Urothelium cell line (cell line): Measurements from ENCODE around the gene TBC1D22A.

ENCODE experiments used
- DNase-seq: peaks from one replicate; pipeline ENCODE4 v3.0.0; 2011; ENCODE audit warnings: low spot score, mixed read lengths
- FAIRE-seq: peaks from 2 replicates; lab custom pipeline; 2011; peaks lifted over from hg19 to GRCh38; lab: Jason Lieb, UNC

The TBC1D22A gene

GRCh38 chr22:46900549-46900948 lies 138.1 kb downstream of the TBC1D22A start:
- FAIRE-seq (no peak), DNase-seq (no peak)

GRCh38 chr22:46902436-46902835 lies 140.0 kb downstream of the TBC1D22A start:
- no peak for FAIRE-seq
- no peak for DNase-seq

GRCh38 chr22:46902998-46903916 lies 140.8 kb downstream of the TBC1D22A start:
- DNase-seq: no peak
- no peak for FAIRE-seq

GRCh38 chr22:46905415-46905814 lies 143.0 kb downstream of the TBC1D22A start:
- DNase-seq: no peak
- no peak for FAIRE-seq

GRCh38 chr22:46905834-46906233 lies 143.4 kb downstream of the TBC1D22A start:
- no peak for DNase-seq
- FAIRE-seq: no peak

GRCh38 chr22:46906326-46907045 lies 144.0 kb downstream of the TBC1D22A start:
- FAIRE-seq (no peak), DNase-seq (no peak)

GRCh38 chr22:46907241-46908215 lies 145.1 kb downstream of the TBC1D22A start:
- no peak for FAIRE-seq
- no peak for DNase-seq

GRCh38 chr22:46908641-46909107 lies 146.2 kb downstream of the TBC1D22A start:
- no peak for DNase-seq
- FAIRE-seq: no peak

GRCh38 chr22:46909237-46910030 lies 147.0 kb downstream of the TBC1D22A start:
- FAIRE-seq (peak; percentile 72), DNase-seq (no peak)

GRCh38 chr22:46910624-46911023 lies 148.2 kb downstream of the TBC1D22A start:
- DNase-seq (no peak), FAIRE-seq (no peak)

GRCh38 chr22:46911346-46911745 lies 148.9 kb downstream of the TBC1D22A start:
- no peak for DNase-seq

GRCh38 chr22:46913351-46913750 lies 150.9 kb downstream of the TBC1D22A start:
- DNase-seq: no peak
- FAIRE-seq: no peak

More at GRCh38 chr22:46911346-46911745, 148.9 kb downstream of the TBC1D22A start:
- no peak for FAIRE-seq

- FAIRE-seq: no peak
- DNase-seq: no peak
These were observed 152.0 kb downstream of the TBC1D22A start for GRCh38 chr22:46914481-46914880.

- DNase-seq (no peak), FAIRE-seq (no peak)
These were observed 152.8 kb downstream of the TBC1D22A start for GRCh38 chr22:46914916-46915894.

GRCh38 chr22:46915950-46916730 lies 153.7 kb downstream of the TBC1D22A start:
- no peak for DNase-seq
- peak; percentile 78 for FAIRE-seq

- DNase-seq: no peak
- FAIRE-seq: no peak
These were observed 154.7 kb downstream of the TBC1D22A start for GRCh38 chr22:46916886-46917770.

GRCh38 chr22:46917771-46918101 lies 155.3 kb downstream of the TBC1D22A start:
- no peak for DNase-seq
- no peak for FAIRE-seq
